GM18499 (cell line): Measurements from ENCODE around the gene MACC1.

Experiments used
- ATAC-seq: cut with Tn5 transposase; IDR thresholded peaks from one replicate; pipeline ENCODE4 v1.9.1; 2021; ENCODE audit warnings: moderate number of reproducible peaks; ENCODE audit not compliant: insufficient read depth, unreplicated experiment

Gene MACC1

GRCh38 chr7:20095862-20096261 lies 121.3 kb downstream of the MACC1 start:
- ATAC-seq = no peak

- ATAC-seq = no peak
Observed at GRCh38 chr7:20095436-20095835, 121.7 kb downstream of the MACC1 start.

GRCh38 chr7:20089431-20089830 lies 127.8 kb downstream of the MACC1 start:
- ATAC-seq = no peak

- no peak for ATAC-seq
Observed at GRCh38 chr7:20085086-20085485, 132.1 kb downstream of the MACC1 start.
